NCI-H510A (cell line): ENCODE results near the gene EIF4E1B.

Experiments
- DNase-seq: peaks from one replicate; lab custom pipeline; 2025; lab: John Stamatoyannopoulos, UW

EIF4E1B gene

DNA sequence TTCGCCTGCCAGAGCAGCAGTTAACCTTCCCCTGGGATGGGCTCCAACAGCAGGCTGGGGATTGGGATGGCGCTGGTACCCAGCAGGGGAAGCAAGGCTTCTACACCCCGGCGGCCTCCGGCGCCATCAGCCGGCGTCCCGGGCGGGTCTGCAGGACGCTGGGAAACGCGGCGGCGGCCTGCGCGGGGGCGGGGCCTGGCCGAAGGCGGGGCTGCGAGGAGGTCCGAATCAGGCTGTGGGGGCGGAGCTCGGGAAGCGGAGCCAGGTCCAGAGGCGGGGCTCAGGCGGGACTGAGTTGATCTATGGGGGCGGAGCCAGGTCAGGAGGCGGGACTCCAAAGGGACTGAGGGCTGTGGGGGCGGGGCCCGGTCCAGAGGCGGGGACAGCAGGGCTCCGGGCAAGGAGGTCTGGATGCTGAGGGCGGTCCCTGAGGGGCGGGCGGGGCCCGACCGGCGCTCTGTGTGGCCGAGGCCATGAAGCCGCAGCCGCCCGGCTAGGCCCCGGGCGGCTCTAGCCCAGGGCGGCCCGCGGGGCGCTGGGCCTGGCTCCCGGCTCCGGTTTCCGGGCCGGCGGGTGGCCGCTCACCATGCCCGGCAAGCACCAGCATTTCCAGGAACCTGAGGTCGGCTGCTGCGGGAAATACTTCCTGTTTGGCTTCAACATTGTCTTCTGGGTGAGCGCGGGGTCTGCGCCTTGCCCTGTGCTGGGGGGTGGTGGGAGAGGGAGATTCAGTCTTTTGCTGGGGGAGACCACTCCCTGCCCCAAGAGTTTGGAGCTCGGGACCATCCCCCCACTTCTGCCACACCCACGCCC, 16.8 kb downstream of the EIF4E1B start, which contains the start of gene TSPAN17:
Gene TSPAN17 (plus strand): TSS at position 455 of the 813 bp plus-strand sequence. CDS start 132 bp downstream, at position 587.
- DNase-seq, result peak; percentile 86

DNA sequence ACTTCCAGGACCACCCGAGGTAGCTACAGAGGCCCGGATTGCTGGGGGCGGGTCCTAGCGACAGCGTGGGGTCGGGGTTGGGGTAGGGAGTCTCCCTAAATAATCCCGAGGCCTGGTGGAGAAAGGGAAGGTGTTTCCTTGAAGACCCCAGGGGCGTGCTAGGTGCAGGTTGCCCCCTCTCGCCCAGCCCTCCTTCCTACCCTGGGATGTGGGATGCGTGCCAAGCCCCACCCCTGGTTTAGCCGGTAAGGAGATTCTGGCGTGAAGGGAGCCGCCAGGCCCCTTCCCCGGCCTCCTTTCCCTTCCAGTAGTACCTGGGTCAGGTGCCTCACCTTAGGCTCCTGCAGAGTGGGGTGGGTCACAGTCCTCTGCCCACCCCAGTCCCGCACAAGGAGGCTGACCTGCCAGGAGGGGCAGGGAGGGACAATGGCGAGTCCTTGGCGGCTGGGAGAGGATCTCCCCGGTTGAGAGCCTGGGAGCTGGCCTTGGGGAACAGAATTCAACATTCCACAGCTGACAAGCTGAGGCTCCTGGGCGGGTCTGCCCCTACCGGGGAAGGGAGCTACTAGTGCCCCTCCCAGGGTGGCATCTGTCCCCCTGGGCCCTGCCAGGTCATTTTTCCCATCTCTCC, 17.5 kb downstream of the EIF4E1B start:
- DNase-seq, result no peak

DNA sequence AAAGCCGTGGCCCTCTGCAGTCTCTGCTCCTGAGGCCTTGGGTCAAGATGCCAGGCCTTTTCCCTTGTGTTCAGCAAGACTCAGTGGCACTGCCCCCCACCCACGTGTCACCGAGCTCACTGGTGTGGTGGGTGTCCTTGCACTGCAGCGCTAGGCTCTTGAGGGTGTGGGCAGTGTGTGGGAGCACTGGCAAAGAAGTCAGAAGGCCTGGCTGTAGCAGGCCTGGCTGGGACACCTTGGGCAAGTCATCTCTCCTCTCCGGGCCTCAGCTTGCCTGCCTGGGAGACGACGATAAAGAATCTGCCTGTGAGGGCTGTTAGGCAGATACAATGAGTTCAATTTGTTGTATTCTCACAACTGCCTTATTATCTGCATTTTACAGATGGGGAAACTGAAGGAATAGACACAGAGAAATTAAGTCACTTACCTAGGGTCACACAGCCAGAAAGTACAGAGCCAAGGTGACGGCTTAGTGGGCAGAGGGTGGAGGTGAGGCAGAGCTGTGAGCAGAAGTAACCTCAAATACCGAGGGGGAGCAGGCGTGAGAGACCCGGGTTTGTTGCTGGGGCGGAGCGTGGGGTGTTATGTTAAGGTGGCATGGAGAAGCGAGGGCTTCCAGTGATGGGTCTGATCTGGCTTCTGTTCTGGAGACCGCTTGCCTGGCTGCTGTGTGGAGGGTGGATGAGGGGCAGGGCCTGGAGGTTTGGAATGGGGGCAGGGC, 18.2 kb downstream of the EIF4E1B start:
- DNase-seq, result no peak

DNA sequence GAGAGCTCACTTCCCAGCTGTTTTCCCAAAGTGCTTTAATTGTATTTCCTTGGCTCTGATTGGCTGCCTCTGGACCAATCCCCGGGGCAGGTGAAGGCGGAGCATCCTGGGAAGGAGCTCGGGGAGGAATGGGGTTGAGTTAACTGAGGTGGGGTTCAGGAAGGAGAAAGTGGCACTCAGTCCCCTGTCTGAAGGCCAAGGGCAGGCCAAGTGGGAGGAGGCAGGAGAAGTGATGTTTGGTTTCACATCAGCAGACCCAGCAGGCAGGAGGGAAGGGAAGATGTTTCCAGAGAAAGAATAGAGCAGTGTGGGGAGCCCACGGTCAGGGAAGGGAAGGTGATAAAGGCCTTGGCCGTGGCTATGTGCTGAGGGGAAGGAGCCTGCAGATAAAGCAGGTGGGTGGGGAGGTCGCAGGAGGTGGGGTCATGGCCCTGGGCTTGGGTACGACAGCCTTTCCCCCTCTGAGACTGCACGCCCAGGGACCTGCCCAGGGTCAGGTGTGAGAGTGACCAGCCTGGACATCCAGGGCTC, 19.9 kb downstream of the EIF4E1B start:
- DNase-seq, result no peak

DNA sequence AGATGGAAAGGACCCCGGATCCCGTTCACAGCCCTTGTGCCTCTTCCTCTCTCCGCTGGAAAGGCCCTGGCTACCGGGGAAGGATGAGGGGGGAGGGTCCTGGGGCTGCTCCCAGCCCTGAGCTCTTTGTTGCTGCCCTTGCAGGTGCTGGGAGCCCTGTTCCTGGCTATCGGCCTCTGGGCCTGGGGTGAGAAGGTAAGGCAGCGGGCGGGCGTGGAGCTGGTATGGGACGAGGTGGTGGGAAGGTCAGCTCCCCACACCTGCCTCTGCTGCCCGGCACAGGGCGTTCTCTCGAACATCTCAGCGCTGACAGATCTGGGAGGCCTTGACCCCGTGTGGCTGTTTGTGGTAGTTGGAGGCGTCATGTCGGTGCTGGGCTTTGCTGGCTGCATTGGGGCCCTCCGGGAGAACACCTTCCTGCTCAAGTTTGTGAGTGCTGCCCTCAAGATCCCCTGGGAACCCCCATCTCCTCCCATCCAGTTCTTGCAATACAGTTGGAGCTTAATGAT, 21.1 kb downstream of the EIF4E1B start:
- DNase-seq, result no peak

DNA sequence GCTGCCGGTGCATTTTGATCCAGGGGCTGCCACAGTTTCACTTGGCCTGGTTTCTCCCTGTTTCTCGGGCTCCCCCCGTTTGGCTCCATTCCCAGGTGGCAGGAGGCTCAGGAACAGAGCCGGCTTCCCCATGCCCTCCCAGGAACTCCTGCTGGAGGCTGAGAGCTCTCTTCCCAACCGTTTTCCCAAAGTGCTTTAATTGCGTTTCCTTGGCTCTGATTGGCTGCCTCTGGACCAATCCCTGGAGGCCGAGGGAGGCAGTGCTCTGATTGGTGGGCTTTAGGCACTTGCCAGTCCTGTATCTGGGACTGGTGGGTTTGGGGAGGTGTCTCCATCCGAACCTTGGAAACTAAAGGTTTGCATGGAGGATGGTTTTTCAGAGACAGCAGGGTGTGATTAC, 21.7 kb downstream of the EIF4E1B start:
- DNase-seq, result no peak

DNA sequence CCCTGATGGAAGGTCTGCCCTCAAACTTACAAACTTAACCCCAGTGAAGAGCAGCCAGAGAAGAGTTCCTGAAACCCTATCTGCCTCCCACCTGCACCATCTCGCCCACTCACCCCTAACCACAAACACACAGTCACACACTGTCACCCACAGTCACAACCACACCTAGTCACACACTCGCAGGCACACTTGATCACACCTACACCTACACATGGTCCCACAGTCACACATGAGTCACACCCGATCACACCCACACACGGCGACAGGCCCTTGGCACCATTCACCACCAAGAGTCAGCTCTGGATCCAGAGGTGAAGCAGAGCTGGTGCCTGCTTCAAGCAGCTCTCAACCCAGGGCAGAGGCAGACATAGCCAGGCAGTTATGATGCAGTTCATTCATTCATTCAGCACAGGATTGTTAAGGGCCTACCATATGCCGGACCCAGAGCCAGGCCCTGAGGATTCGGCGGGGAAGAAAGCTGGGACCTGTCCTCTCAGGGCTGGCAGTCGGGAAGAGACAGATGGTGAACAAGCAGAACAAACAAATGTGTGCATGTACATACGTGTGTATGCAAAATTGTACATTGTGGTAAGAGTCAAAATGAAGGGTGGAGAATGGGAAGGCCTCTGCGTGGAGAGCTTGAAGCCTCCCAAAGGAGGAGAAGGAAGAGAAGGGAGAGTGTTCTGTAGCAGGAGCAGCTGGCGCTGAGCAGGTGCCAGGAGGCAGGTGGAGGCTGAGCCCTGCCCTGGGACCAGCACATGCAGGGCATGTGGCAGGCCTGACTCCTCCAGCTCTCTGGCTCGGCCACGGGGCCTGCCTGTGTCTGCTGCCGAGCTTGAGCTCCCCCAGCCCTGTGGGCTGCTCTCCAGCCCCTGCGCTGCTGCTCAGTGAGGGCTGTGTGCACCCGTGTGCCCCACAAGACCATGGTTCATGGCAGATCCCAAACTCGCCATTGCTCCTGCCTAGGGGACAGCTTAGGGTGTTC, 23.2 kb downstream of the EIF4E1B start:
- no peak for DNase-seq

DNA sequence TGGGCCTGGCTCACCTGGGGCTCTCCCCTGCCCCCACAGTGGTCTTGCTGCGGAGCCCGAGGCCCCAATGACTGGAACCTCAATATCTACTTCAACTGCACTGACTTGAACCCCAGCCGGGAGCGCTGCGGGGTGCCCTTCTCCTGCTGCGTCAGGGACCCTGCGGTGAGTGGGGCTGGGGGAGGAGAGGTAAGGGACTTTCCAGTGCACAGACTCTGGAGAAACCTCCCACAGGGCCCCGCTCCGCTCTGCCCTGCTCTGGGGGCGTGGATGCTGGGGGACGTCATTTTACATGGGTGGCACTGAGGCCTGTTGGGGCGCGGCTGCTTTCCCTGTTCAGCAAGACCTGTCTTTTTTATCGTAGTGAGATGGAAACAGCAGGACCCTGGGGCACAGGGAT, 24.4 kb downstream of the EIF4E1B start:
- no peak for DNase-seq

DNA sequence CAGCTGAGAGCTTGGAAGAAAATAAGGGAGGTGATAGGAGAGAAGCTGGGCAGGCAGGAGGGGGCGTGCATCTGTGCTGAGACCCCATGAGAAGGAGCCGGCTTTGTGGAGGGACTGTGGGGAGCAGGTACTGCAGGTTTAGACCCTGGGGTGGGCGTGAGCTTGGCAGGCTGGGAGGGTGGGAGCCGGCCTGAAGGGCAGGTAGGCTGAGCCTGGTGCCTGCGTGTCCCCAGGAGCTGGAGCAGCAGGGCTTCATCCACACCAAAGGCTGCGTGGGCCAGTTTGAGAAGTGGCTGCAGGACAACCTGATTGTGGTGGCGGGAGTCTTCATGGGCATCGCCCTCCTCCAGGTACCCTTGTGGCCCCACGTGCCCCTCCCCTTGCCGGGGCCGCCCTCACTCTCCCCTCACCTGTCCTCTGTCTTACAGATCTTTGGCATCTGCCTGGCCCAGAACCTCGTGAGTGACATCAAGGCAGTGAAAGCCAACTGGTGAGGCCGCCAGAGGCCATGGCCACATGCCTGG, 26.1 kb downstream of the EIF4E1B start:
- DNase-seq, result no peak

DNA sequence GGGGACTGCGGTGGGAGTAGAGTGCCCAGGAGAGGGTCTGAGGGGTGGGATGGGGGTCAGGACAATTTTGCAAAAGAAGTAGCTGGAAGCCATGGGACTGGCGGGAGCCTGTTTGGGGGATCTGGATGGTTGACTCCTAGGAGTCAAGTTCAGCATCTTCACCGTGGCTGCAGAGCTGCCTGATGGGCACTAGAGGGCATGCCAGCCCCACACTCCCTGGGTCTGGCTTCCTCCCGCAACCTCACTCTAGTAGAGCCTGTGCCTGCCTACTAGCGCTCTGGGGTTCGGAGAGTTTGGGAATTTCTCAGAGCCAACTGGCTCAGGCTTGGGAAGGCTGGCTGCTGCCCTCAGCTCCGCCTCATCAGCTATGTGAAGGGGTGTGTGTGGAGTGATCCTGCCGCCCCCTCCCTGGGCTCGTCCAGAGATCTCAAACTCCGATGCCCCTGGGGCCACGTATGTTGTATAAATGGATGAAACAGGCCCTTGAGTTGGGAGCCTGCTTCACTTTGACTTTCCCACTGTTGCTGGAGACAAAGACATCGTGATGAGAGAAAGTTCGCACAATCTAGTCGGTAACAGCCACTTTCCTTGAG, 27.6 kb downstream of the EIF4E1B start:
- DNase-seq, result no peak

DNA sequence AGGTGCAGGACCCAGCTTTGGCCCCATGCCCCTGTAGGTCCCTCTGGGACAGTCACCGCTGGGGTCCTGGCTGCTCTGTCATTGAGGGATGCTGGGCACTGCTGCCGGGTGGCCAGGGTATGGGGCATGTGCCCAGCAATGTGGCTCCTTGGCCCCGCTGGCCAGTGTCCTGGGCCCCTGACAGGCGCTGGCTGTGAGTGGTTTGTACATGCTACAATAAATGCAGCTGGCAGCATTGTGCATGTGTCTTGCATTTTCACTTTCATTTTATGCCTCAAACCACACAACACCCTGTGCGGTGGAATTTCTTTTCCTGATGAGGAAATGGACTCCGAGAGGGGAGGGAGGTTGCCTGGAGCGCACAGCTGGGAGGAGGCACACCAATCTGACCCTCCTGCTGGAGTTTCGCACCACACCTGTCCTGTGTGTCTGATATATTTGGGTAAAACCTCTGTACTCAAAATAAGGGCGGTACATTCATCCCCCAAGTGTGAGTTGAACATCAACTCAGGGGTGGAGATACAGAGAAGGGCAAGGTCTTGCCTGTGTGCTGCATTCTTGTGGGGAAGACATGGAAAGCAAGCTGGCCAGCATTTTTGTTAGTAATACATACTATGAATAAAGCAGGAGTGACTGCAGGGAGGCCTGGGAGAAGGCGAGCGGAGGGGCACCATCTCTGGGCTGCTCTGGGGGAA, 28.5 kb downstream of the EIF4E1B start:
- DNase-seq, result no peak

DNA sequence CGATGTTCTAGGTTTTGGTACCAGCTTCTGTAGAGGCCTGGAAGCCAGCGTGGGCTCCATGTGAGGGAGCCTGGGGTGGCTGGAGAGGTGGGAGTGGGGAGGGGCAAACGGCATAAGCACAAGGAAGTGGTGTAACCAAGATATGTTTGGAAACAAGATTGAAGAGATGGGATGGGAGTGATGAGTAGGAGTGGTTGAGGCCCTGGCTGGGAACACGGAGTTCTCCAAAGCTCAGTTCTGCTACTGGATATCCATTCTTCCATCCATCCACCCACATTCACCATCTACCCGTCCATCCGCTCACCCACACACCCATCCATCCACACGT, 29.0 kb downstream of the EIF4E1B start:
- DNase-seq, result no peak

DNA sequence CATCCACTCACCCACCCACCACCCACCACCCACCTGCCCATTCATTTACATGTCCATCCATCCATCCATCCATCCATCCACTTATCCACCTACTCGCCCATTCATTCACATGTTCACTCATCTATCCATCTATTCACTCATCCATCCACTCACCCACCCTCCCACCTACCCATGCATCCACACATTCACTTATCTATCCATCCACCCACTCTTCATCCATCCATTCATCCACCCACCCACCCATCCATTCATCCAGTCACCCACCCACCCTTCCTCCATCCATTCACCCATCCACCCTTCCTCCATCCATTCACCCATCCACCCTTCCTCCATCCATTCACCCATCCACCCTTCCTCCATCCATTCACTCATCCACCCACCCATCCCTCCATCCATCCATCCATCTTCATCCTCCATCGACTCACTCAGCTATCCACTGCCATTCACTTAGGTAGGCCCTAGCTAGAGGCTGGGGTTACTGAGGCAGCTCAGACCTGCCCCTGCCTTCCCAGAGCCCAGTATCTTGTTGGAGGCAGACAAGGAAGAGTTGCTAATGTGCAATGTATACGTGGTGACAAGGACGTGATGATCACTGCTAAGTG, 29.5 kb downstream of the EIF4E1B start:
- no peak for DNase-seq

DNA sequence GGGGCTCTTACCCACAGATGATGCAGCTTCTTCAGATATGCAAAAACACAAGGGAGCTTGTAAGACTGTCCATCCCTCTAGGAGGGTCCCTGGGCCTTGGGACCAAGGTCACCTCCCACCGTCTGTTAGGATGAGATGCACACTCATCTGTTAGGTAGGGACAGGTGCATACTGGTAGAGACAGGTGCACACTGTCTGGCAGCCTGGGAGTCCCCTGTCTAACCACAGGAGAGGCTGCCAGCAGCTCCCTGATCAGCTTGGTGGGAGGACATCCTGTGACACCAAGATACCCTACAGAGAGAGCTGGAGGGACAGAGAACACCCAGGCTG, 30.0 kb downstream of the EIF4E1B start:
- no peak for DNase-seq

DNA sequence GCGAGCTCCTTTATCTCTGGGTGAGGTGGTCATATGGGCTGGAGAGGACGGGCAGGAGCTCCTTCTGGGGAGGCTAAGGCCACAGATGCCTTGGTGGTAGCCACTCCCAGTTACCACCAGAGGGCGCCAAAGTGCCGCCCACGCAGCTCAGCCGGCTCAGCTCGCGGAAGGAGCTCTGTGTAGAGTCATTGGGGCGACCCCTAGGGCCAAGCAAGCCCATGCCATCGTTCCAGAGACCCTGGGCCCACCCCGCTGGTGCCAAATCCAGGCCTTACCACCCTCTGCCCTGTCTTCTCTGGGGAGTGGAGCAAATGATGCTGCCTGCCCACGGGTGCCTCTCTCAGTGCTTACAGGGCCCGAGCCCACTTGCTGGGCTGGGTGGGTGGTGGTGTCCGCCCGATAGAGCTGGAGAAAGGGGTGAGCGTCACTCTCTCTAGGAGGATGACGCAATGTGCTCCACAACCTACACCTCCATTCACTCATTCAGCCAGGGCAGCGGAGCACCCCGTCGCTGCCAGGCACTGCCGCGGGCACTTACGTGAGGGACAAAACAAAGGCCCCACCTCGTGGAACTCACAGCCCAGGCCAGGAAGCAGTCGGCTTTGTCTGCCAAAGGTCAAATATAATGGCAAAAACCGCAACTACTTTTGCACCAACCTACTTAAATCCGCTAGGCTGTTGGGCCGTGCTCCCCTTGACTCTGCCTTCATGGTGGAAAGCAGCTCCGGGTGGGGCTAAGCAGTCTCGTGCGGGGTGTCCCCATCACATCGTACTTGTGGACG, 30.6 kb downstream of the EIF4E1B start:
- DNase-seq, result no peak

DNA sequence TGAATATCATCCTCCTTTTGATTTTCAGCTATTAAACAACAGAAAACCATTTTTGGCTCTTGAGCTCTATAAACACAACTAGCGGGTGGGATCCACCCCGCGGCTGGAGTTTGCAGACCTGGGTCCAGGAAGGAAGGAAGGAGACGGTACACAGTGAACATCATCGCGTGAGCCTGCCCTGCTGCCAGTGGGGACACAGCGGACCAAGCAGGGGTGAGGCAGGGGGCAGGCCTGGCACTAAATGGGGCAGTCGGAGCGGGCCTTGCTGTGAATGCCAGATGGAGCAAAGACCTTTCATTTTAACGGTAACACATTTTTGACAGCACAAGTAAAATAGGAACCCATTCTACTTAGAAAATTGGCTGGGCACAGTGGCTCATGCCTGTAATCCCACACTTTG, 31.2 kb downstream of the EIF4E1B start:
- no peak for DNase-seq

DNA sequence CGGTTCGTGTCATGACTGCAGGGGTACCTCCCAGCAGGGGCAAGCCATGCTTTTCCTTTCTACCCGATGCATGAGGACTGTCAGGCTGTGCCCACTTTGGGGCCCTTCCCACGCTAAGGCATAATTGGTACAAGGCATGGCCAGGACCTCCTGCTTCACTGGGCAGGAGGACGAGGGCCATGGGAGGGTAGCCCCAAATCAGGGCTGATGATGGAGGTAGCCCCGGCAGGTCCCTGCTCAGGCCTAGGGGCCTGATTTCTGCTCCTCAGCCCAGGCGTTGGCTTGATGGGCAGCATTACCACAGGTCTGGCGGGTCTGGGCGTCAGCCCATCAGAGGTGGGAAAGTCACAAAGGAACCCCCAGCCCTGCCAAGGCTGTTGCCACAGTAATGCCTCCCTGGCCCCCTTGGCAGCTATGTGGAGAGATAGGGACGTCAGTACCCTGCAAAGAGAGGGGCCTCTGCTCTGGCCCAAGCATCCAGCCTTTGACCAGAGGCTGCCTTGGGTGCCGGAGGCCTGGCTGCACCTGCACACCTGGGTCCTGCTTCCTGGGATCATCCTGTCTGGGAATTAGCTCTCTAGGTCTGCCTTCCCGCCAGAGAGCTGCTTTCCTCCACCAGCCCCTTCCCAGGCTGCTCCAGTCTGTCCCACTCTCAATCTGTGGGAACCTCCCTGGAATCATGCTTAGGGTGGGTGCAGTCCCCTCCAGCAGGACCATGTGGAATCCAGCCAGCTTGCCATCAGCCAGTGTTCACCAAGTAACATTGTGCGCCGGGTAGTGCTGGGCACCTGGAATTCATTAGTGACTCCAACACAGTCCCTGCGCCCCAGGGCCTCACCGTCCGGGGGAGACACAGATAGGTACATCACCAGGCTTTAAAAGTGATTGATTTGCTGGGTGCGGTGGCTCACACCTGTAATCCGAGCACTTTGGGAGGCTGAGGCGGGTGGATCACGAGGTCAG, 32.2 kb downstream of the EIF4E1B start:
- DNase-seq, result no peak

DNA sequence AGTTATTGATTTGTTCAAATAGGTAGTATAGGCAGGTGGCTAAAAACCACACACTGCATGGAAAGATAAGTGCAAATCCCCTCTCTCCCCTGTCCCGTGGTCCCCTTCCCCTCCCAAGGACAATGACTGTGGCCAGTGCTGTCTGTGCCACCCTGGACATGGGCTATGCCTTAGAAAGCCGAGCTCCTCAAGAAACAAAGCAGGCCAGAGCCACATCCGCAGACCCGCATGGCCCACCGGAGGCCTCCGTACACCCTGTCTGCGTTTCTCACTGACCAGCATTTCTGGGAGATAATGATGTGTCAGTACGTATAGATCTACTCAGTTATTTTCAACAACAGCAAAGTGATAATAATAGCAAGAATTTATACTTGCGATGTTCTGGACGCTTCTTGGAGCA, 33.1 kb downstream of the EIF4E1B start:
- no peak for DNase-seq
